HG03025 (cell line): ENCODE data around the gene LDB1.

ENCODE experiments used
- ATAC-seq: cut with Tn5 transposase; IDR thresholded peaks from one replicate; pipeline ENCODE4 v1.9.1; 2021; ENCODE audit warnings: mild to moderate bottlenecking, moderate library complexity; ENCODE audit not compliant: unreplicated experiment, low FRiP score

Gene LDB1

GRCh38 chr10:102114861-102115618 lies 5.1 kb downstream of the LDB1 start:
- no peak for ATAC-seq

GRCh38 chr10:102113956-102114857 lies 6.0 kb downstream of the LDB1 start:
- ATAC-seq = no peak

GRCh38 chr10:102113261-102113955 lies 6.8 kb downstream of the LDB1 start:
- ATAC-seq = no peak

- ATAC-seq = no peak
These were observed 7.9 kb downstream of the LDB1 start for GRCh38 chr10:102112210-102112817.

GRCh38 chr10:102111276-102111675 lies 8.9 kb downstream of the LDB1 start:
- no peak for ATAC-seq

- ATAC-seq = no peak
These were observed 10.7 kb downstream of the LDB1 start for GRCh38 chr10:102109166-102110116.

- no peak for ATAC-seq
These were observed 13.2 kb downstream of the LDB1 start for GRCh38 chr10:102106998-102107397.

- ATAC-seq = no peak
These were observed 17.7 kb downstream of the LDB1 start for GRCh38 chr10:102102421-102102820.

GRCh38 chr10:102101152-102101551 lies 19.0 kb downstream of the LDB1 start:
- ATAC-seq = no peak

- ATAC-seq = no peak
These were observed 23.7 kb downstream of the LDB1 start for GRCh38 chr10:102096449-102096848.

- no peak for ATAC-seq
These were observed 29.4 kb downstream of the LDB1 start for GRCh38 chr10:102090772-102091171.

GRCh38 chr10:102086196-102086595 lies 34.0 kb downstream of the LDB1 start:
- no peak for ATAC-seq

GRCh38 chr10:102085336-102085735 lies 34.8 kb downstream of the LDB1 start:
- no peak for ATAC-seq

GRCh38 chr10:102083541-102083940 lies 36.6 kb downstream of the LDB1 start:
- ATAC-seq = no peak

GRCh38 chr10:102072673-102073527 lies 47.3 kb downstream of the LDB1 start:
- no peak for ATAC-seq

- ATAC-seq = no peak
These were observed 51.1 kb downstream of the LDB1 start for GRCh38 chr10:102069071-102069470.

- no peak for ATAC-seq
These were observed 52.0 kb downstream of the LDB1 start for GRCh38 chr10:102068216-102068615.

- ATAC-seq = no peak
These were observed 52.9 kb downstream of the LDB1 start for GRCh38 chr10:102067091-102067916.
